HG03025 (cell line): ENCODE measurements around the gene TEF.

Experiments
- ATAC-seq: cut with Tn5 transposase; IDR thresholded peaks from one replicate; pipeline ENCODE4 v1.9.1; 2021; ENCODE audit warnings: mild to moderate bottlenecking, moderate library complexity; ENCODE audit not compliant: unreplicated experiment, low FRiP score

Gene TEF

DNA sequence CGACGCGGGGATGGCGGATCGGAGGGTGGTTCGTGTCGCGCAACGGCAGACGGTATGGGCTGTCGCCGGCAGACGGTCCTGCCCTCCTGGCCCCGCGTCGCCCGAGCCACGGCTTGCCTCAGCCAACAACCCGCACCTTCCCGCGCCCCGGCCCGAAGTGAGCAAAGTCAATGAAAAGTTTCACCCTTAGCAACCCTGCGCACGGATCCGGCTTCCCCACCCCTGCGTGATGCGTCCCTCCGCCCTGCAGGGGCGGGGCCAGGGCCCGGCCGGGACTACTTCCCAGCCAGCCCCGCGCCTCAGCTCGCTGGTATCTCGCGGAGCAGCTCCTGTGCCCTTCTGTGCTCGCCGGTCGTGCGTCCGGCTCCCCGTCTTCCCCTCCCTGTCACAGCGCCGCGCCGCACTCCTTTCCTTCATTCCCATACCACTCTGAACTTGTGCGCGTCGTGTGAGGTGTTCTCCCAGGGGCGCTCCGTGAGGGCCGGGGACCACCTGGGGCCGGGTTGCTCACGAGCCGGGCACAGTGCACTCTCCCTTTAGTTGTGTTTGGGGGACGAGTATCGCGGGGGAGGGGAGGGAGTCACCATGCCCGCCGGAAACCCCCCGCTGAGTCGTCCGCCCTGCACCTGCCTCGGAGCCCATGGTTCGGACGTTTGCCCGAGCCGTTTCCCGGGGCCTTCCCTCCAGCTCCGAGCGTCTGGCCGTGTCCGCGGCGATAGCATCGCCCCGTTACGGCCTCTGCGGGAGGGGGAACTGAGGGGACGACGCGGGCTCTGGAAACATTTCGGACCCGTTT lies 65.1 kb downstream of the TEF start, which contains the start of gene TOB2:
TOB2 (minus strand) TSS at position 163 of the 796 bp plus-strand sequence. CDS start 9,456 bp downstream, outside the sequence.
- ATAC-seq, result no peak

DNA sequence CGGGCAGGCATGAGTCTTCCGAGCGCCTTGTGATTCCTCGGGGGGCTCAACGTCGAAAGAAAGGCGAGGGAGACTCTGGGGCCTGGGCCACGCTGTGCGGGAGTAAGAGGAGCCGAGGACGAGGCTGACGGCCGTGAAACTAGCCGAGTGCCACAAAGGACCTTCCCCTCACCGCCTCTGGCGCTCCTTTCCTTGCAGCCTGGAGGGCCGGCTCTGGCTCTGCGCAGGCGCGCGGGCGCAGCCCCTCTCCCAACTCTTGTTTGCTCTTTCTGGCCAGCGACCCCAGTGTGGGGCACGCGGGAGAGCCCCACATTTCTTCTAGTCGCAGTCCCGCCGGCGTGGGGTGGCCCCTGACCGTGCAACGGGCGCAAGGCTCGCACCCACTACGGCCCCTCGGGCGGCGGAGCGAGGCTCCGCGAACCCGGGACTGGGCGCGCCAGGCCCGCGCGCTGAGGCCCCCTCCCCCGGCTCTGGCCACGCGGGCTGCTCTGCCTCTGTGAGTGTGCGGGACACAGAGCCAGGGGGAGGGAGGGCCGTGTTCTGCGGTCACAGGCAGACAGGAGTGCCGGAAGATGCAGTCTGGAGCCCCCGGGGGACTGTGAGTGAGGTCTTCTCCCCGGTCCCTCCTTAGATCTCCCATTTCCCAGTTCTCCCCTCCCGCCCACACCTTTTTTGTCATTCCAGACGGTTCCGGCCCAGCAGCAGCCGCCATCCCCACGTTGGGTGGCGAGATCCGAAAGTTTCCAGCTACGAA lies 65.9 kb downstream of the TEF start:
- no peak for ATAC-seq

DNA sequence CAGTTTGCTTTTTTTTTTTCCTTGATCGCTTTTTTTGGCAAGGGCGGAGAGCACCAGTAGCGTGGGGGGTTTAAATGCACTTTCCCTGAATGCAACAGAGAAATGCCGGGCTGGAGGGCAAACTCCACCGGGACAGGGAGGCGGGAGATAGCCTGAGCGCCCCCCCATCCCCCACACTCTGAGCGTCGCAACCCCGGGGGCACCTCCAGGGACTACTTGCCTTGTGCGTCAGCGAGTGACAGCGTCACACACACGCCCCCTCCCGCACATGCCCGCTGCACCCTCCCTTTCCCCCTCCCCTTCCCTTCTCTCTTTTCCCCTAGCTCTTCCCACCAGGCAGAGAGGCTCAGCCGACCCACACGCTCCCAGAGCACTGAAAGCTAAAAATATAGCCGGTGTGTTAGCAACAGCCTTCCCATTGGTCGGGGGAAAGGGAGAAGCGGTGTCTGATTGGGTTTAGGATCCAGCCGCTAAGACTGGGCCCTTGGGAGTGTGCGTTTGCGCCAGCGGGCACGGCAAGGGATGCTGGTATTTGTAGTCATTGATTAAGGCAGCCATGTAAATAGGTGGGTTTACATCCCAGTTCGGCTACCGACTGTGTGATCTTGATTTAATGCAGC lies 66.6 kb downstream of the TEF start:
- ATAC-seq, result peak; percentile 42
